AG04450 (cell line): ENCODE results near the gene RBM8A. TPM values are rescaled to one million over a fixed set of nuclear protein-coding genes. Genes with fewer than 3 reads are reported as not detected.

Experiments
- CTCF ChIA-PET: fragments of 300-600, 350-600 bp; formaldehyde crosslinking; extraction: SDS; loops from one replicate; lab custom pipeline; 2022; ENCODE audit warnings: antibody characterized with exemption, inconsistent platforms; lab: Charles Lee
- POLR2A ChIA-PET: fragments of 350-600 bp; formaldehyde crosslinking; extraction: SDS; loops from one replicate; lab custom pipeline; 2021; ENCODE audit warnings: antibody characterized with exemption, inconsistent platforms; lab: Yijun Ruan, JAX
- DNase-seq: peaks from one replicate; pipeline ENCODE4 v3.0.0-alpha.2; 2011; ENCODE audit warnings: low read depth, low spot score
- H3K27ac ChIP-seq: one replicate; pipeline ENCODE4 v1.5.1; 2012; ENCODE audit warnings: low read depth, low read length, control low read depth
- H3K27me3 ChIP-seq: one replicate; pipeline ENCODE4 v1.6.0; 2012; ENCODE audit warnings: low read length; ENCODE audit not compliant: control insufficient read depth, insufficient read depth
- H3K4me3 ChIP-seq: 2 replicates; pipeline ENCODE4 v1.5.1; 2011; ENCODE audit warnings: mild to moderate bottlenecking, low read depth, low read length, control low read depth
- H3K9me3 ChIP-seq: 2 replicates; pipeline ENCODE4 v1.5.1; 2012; ENCODE audit warnings: low read length; ENCODE audit not compliant: control insufficient read depth, insufficient read depth
- CTCF ChIP-seq: IDR thresholded peaks from 2 replicates; pipeline ENCODE4 v1.5.1; 2011; ENCODE audit warnings: low read depth, low read length, control low read depth, inconsistent platforms
- polyA plus RNA-seq: library from polyadenylated mRNA; depleted of rRNA; stranded (reverse); fragments of >200 nt; gene quantifications from 2 replicates; pipeline ENCODE4 v1.2.3, GENCODE V29; 2011; rRNA removed

RBM8A gene
- polyA plus RNA-seq, 1 experiment = 158 TPM

DNA sequence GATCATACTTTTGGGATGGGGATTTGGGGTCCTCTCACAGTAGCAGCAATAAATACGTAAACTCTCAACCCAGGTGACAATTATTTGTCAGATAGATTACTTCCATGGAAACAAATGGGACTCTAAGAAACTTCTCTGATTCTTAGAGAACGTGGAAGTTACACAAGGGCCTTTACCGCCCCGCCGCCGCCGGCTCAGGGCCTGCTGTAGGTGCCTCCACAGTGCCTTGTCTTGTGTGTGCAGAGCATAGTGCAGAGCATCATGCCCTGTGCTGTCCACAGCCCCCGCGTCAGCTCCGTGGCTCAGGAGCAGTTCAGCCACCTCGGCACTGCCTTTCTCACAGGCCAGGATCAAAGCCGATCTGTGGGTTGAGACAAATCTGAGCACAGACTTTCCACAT lies 52.6 kb downstream of the RBM8A start:
- no peak overlapping the region for H3K27ac ChIP-seq
- DNase-seq = no peak
- POLR2A ChIA-PET = interaction anchor here (0.8 kb wide), 1 partner anchor 15 kb away, joined by 4 read pairs; no protein-coding TSS in a partner anchor
- CTCF ChIA-PET = interaction anchor here (0.6 kb wide), 1 partner anchor 17 kb away, joined by 4 read pairs; no protein-coding TSS in a partner anchor
- H3K4me3 ChIP-seq = no peak overlapping the region
- no peak for TF ChIP-seq CTCF
- peaks cover 8% of the 10 kb centered on the region for H3K27me3 ChIP-seq
- H3K9me3 ChIP-seq = no peaks in the 10 kb centered on the region

GRCh38 chr1:145871994-145872924 lies 55.0 kb downstream of the RBM8A start:
- CTCF ChIA-PET = interaction anchor here (0.6 to 3.4 kb wide), 12 partner anchors 8 to 135 kb away, joined by 3 to 21 read pairs (median 4); partner anchors contain the start of genes ITGA10, NUDT17 and PIAS3
- no peak for DNase-seq
- Histone ChIP-seq H3K27ac (peak overlapping the region; percentile 77), H3K9me3 (no peaks in the 10 kb centered on the region), H3K27me3 (peaks cover 8% of the 10 kb centered on the region), H3K4me3 (peak overlapping the region; percentile 59)
- POLR2A ChIA-PET = interaction anchor here (0.5 to 2.4 kb wide), 7 partner anchors 13 to 96 kb away, joined by 3 to 38 read pairs (median 8); partner anchors contain the start of genes NUDT17, PIAS3 and RBM8A
- TF ChIP-seq CTCF = no peak

Other genes with a start within 250 kb of the RBM8A start
- 2.0 and 3.2 TPM in 2 replicates for gene PDZK1, start 220.1 kb downstream of the RBM8A start, polyA plus RNA-seq
- 0.05 and 0.06 TPM in 2 replicates for gene CD160, start 208.0 kb downstream of the RBM8A start, polyA plus RNA-seq
- 30.0 and 32.9 TPM in 2 replicates for gene RNF115, start 103.4 kb downstream of the RBM8A start, polyA plus RNA-seq
- 67.5 and 70.6 TPM in 2 replicates for gene POLR3C, start 103.3 kb downstream of the RBM8A start, polyA plus RNA-seq
- gene NUDT17, start 81.9 kb downstream of the RBM8A start, polyA plus RNA-seq = 3.3 and 3.7 TPM in 2 replicates
- 29.2 and 40.1 TPM in 2 replicates for gene PIAS3, start 68.4 kb downstream of the RBM8A start, polyA plus RNA-seq
- gene ANKRD35, start 41.6 kb downstream of the RBM8A start, polyA plus RNA-seq = 2.6 and 2.7 TPM in 2 replicates
- 0.68 and 0.78 TPM in 2 replicates for gene ITGA10, start 17.4 kb downstream of the RBM8A start, polyA plus RNA-seq
- gene PEX11B, start 8.8 kb downstream of the RBM8A start, polyA plus RNA-seq = 44.2 and 51.1 TPM in 2 replicates
- gene LIX1L, start 30.5 kb upstream of the RBM8A start, polyA plus RNA-seq = 39.3 and 47.2 TPM in 2 replicates
- 0.83 and 1.2 TPM in 2 replicates for gene ANKRD34A, start 37.1 kb upstream of the RBM8A start, polyA plus RNA-seq
- 23.1 and 25.0 TPM in 2 replicates for gene POLR3GL, start 37.2 kb upstream of the RBM8A start, polyA plus RNA-seq
- 156 and 229 TPM in 2 replicates for gene TXNIP, start 69.1 kb upstream of the RBM8A start, polyA plus RNA-seq
- gene HJV, start 94.3 kb upstream of the RBM8A start, polyA plus RNA-seq = not detected in 2 replicates
- 1.5 and 1.9 TPM in 2 replicates for gene NBPF10, start 217.3 kb upstream of the RBM8A start, polyA plus RNA-seq